ENCODE data around the gene CDH12. TPM values are rescaled to one million over a fixed set of nuclear protein-coding genes. Genes with fewer than 3 reads are reported as not detected.

CDH12 gene
- total RNA-seq, 1 experiment from 2014 or later: not detected

- in situ Hi-C loops (cut with HindIII; ENCODE audit: low pct_unique_long_range_greater_than_20kb, low sequenced_read_pairs): no loop called here
- DNase-seq (ENCODE audit: low read depth): no peak
Measured at GRCh38 chr5:22605473-22605872, 247.7 kb downstream of the CDH12 start.

GRCh38 chr5:22604711-22605110, 248.4 kb downstream of the CDH12 start:
- in situ Hi-C loops (cut with HindIII; ENCODE audit: low pct_unique_long_range_greater_than_20kb, low sequenced_read_pairs): no loop called here
- DNase-seq (ENCODE audit: low read depth): no peak

- DNase-seq (ENCODE audit: low read depth): no peak
- in situ Hi-C loops (cut with HindIII; ENCODE audit: low pct_unique_long_range_greater_than_20kb, low sequenced_read_pairs): no loop called here
Measured at GRCh38 chr5:22598796-22599195, 254.3 kb downstream of the CDH12 start.

- DNase-seq (ENCODE audit: low read depth): peak; percentile 7
- in situ Hi-C loops (cut with HindIII; ENCODE audit: low pct_unique_long_range_greater_than_20kb, low sequenced_read_pairs): no loop called here
Measured at GRCh38 chr5:22596404-22596970, 256.7 kb downstream of the CDH12 start.

GRCh38 chr5:22594491-22594890, 258.7 kb downstream of the CDH12 start:
- no peak for DNase-seq (ENCODE audit: low read depth)
- in situ Hi-C loops (cut with HindIII; ENCODE audit: low pct_unique_long_range_greater_than_20kb, low sequenced_read_pairs): no loop called here

GRCh38 chr5:22593592-22593991, 259.6 kb downstream of the CDH12 start:
- DNase-seq (ENCODE audit: low read depth): no peak

GRCh38 chr5:22591461-22591860, 261.7 kb downstream of the CDH12 start:
- no peak for DNase-seq (ENCODE audit: low read depth)
- in situ Hi-C loops (cut with HindIII; ENCODE audit: low pct_unique_long_range_greater_than_20kb, low sequenced_read_pairs): no loop called here

More at GRCh38 chr5:22593592-22593991, 259.6 kb downstream of the CDH12 start:
- in situ Hi-C loops (cut with HindIII; ENCODE audit: low pct_unique_long_range_greater_than_20kb, low sequenced_read_pairs): no loop called here

- in situ Hi-C loops (cut with HindIII; ENCODE audit: low pct_unique_long_range_greater_than_20kb, low sequenced_read_pairs): no loop called here
- no peak for DNase-seq (ENCODE audit: low read depth)
Measured at GRCh38 chr5:22590677-22591268, 262.4 kb downstream of the CDH12 start.

- in situ Hi-C loops (cut with HindIII; ENCODE audit: low pct_unique_long_range_greater_than_20kb, low sequenced_read_pairs): no loop called here
Measured at GRCh38 chr5:22577711-22578110, 275.4 kb downstream of the CDH12 start.

GRCh38 chr5:22577006-22577405, 276.1 kb downstream of the CDH12 start:
- no peak for DNase-seq (ENCODE audit: low read depth)
- in situ Hi-C loops (cut with HindIII; ENCODE audit: low pct_unique_long_range_greater_than_20kb, low sequenced_read_pairs): no loop called here

More at GRCh38 chr5:22577711-22578110, 275.4 kb downstream of the CDH12 start:
- no peak for DNase-seq (ENCODE audit: low read depth)

GRCh38 chr5:22572941-22573340, 280.2 kb downstream of the CDH12 start:
- DNase-seq (ENCODE audit: low read depth): no peak
- in situ Hi-C loops (cut with HindIII; ENCODE audit: low pct_unique_long_range_greater_than_20kb, low sequenced_read_pairs): no loop called here

GRCh38 chr5:22567983-22568382, 285.2 kb downstream of the CDH12 start:
- in situ Hi-C loops (cut with HindIII; ENCODE audit: low pct_unique_long_range_greater_than_20kb, low sequenced_read_pairs): no loop called here

GRCh38 chr5:22560147-22560546, 293.0 kb downstream of the CDH12 start:
- DNase-seq (ENCODE audit: low read depth): no peak
- in situ Hi-C loops (cut with HindIII; ENCODE audit: low pct_unique_long_range_greater_than_20kb, low sequenced_read_pairs): no loop called here

More at GRCh38 chr5:22567983-22568382, 285.2 kb downstream of the CDH12 start:
- DNase-seq (ENCODE audit: low read depth): no peak

- in situ Hi-C loops (cut with HindIII; ENCODE audit: low pct_unique_long_range_greater_than_20kb, low sequenced_read_pairs): no loop called here
- DNase-seq (ENCODE audit: low read depth): no peak
Measured at GRCh38 chr5:22557251-22557650, 295.9 kb downstream of the CDH12 start.

GRCh38 chr5:22554475-22554874, 298.7 kb downstream of the CDH12 start:
- in situ Hi-C loops (cut with HindIII; ENCODE audit: low pct_unique_long_range_greater_than_20kb, low sequenced_read_pairs): no loop called here
- no peak for DNase-seq (ENCODE audit: low read depth)

GRCh38 chr5:22549876-22550671, 303.1 kb downstream of the CDH12 start:
- no peak for DNase-seq (ENCODE audit: low read depth)
- in situ Hi-C loops (cut with HindIII; ENCODE audit: low pct_unique_long_range_greater_than_20kb, low sequenced_read_pairs): no loop called here

- in situ Hi-C loops (cut with HindIII; ENCODE audit: low pct_unique_long_range_greater_than_20kb, low sequenced_read_pairs): no loop called here
- DNase-seq (ENCODE audit: low read depth): no peak
Measured at GRCh38 chr5:22542340-22542739, 310.8 kb downstream of the CDH12 start.

GRCh38 chr5:22541037-22541436, 312.1 kb downstream of the CDH12 start:
- no peak for DNase-seq (ENCODE audit: low read depth)
- in situ Hi-C loops (cut with HindIII; ENCODE audit: low pct_unique_long_range_greater_than_20kb, low sequenced_read_pairs): no loop called here

GRCh38 chr5:22539762-22540161, 313.4 kb downstream of the CDH12 start:
- no peak for DNase-seq (ENCODE audit: low read depth)
- in situ Hi-C loops (cut with HindIII; ENCODE audit: low pct_unique_long_range_greater_than_20kb, low sequenced_read_pairs): no loop called here

Data from Caki2 (cell line).